Breast epithelium (tissue), 4 donors: Measurements from ENCODE around the gene CACNA1I. TPM values are rescaled to one million over a fixed set of nuclear protein-coding genes. Genes with fewer than 3 reads are reported as not detected.
"Not testable (repeated sequence)": the region's sequence is repeated elsewhere in the genome, so short reads cannot be mapped to it uniquely, and the experiment has no call there.

ENCODE experiments used
- DNase-seq, 2 donors: peaks; one replicate each; pipeline ENCODE4 v3.0.0-alpha.2; 2019; ENCODE audit warnings: low spot score in 2 of 2
- H3K27ac ChIP-seq, 2 donors: fragments of 200-600 bp; sonication (generic) in 1 of 2; one replicate each; pipeline ENCODE4 v1.5.1; 2016 to 2019; ENCODE audit warnings: mild to moderate bottlenecking in 1 of 2
- H3K27me3 ChIP-seq, 2 donors: fragments of 200-600 bp; sonication (generic) in 1 of 2; one replicate each; pipeline versions ENCODE4 v1.5.1 to v1.6.0; 2017 to 2019; ENCODE audit warnings: control low read depth in 1 of 2, mild to moderate bottlenecking in 1 of 2
- H3K36me3 ChIP-seq: fragments of 200-600 bp; one replicate; pipeline ENCODE4 v1.5.1; 2019
- H3K4me1 ChIP-seq, 2 donors: fragments of 200-600 bp; sonication (generic); one replicate each; pipeline ENCODE4 v1.5.1; 2016 to 2019; ENCODE audit warnings: control low read depth in 1 of 2
- H3K4me3 ChIP-seq, 3 donors: fragments of 200-600 bp; sonication (generic); 1 replicate in 2 of 3; 2 replicates in 1 of 3; pipeline ENCODE4 v1.5.1; 2016 to 2019; ENCODE audit warnings: mild to moderate bottlenecking in 3 of 3, moderate library complexity in 2 of 3
- H3K9me3 ChIP-seq, 2 donors: fragments of 200-600 bp; sonication (generic) in 1 of 2; one replicate each; pipeline ENCODE4 v1.5.1; 2016 to 2019; ENCODE audit warnings: control low read depth in 1 of 2
- POLR2A ChIP-seq: fragments of 450-650 bp; IDR thresholded peaks from one replicate; pipeline ENCODE4 v1.6.1; 2016; ENCODE audit warnings: antibody characterized with exemption, mild to moderate bottlenecking, moderate library complexity
- POLR2AphosphoS5 ChIP-seq, 3 donors: sonication (generic); formaldehyde crosslinking; IDR thresholded peaks; one replicate each; pipeline ENCODE4 v1.6.1; 2017; ENCODE audit warnings: antibody characterized with exemption in 3 of 3
- intact Hi-C: fragments of 100-400 bp; cut with DNase I; formaldehyde crosslinking; loops from one replicate; pipeline ENCODE4 v1.15.1; 2023; ENCODE audit warnings: low total_unique reads
- total RNA-seq, 3 donors: library from RNA; depleted of rRNA; stranded (reverse); fragments of >200 nt; gene quantifications; one replicate each; pipeline ENCODE4 v1.1.0, GENCODE V29; 2016
- TF ChIP-seq, protein P1 (sequence below), 3 donors: fragments of 450-650 bp; IDR thresholded peaks; one replicate each; pipeline ENCODE4 v1.5.1; 2016 to 2017; ENCODE audit warnings: antibody characterized with exemption in 3 of 3, mild to moderate bottlenecking in 3 of 3, moderate library complexity in 3 of 3

The CACNA1I gene
- total RNA-seq, 3 donors from 2014 or later = 0.32 to 0.44 (median 0.33) TPM

DNA sequence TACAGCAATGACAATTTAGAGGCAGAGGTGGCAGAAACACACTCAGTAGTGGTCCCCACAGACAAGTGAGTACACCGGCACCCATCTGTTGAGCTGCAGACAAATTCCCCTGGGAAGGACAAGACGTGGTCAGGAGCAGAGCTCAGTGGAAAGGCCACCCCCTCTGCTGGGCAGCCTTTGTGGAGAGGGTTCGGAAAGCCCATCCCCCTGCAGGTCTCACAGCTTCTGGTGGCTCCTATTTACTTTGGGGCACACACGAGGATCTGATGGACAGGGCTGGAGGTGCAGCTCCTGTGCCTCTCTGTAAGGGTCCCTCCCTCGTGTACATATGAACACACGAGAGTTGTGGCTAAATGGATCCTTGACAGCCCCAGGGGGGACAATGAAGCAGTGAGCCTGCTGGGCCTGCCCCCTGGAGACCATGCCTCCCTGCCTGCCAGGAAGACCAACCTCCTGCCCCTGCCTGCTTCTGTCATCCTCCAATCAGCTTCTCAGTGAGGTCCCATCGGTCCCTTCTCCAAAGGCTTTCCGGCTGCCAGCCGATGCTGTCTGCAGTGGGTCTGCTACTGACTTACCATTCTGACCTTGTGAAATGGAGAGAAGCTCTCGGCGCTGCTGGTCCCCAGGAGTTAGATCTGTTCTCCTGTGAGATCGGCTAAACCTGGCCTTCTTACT, 161.5 kb downstream of the CACNA1I start:
- no peak overlapping the region for H3K27ac ChIP-seq
- no peak for DNase-seq
- intact Hi-C loops = no loop called here

DNA sequence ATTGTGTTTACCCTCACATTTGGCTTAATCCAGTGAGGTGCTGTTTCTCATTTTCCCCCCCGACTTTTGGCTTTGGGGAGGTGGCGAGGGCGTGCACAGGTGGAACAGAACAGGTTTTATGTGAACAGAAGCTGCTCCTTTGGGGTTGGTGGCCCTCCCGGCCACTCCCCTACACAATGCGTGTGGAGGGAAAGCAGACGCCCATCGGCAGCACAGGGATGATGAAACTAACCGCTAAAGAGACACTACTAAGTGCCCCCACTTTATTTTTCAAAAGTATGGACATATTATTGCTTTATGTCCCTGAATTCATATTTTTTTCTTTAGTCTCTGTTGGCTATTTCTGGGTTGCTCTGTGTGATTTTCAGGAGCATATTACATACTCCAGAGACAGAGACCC, 162.1 kb downstream of the CACNA1I start:
- Histone ChIP-seq H3K27me3 (no peaks in the 10 kb centered on the region), H3K9me3 (no peaks in the 10 kb centered on the region), H3K27ac (no peak overlapping the region), H3K4me3 (no peak overlapping the region), H3K36me3 (no peaks in the 10 kb centered on the region), H3K4me1 (no peaks in the 10 kb centered on the region)
- TF ChIP-seq, protein P1, sequence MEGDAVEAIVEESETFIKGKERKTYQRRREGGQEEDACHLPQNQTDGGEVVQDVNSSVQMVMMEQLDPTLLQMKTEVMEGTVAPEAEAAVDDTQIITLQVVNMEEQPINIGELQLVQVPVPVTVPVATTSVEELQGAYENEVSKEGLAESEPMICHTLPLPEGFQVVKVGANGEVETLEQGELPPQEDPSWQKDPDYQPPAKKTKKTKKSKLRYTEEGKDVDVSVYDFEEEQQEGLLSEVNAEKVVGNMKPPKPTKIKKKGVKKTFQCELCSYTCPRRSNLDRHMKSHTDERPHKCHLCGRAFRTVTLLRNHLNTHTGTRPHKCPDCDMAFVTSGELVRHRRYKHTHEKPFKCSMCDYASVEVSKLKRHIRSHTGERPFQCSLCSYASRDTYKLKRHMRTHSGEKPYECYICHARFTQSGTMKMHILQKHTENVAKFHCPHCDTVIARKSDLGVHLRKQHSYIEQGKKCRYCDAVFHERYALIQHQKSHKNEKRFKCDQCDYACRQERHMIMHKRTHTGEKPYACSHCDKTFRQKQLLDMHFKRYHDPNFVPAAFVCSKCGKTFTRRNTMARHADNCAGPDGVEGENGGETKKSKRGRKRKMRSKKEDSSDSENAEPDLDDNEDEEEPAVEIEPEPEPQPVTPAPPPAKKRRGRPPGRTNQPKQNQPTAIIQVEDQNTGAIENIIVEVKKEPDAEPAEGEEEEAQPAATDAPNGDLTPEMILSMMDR (IDR thresholded peaks at IDR 0.05) = no peak
- TF ChIP-seq POLR2A = no peak
- no peak for TF ChIP-seq POLR2AphosphoS5 (IDR thresholded peaks at IDR 0.05)
- intact Hi-C loops = no loop called here
- no peak for DNase-seq

More for the DNA sequence above, 161.5 kb downstream of the CACNA1I start:
- no peaks in the 10 kb centered on the region for H3K27me3 ChIP-seq
- no peaks in the 10 kb centered on the region for H3K36me3 ChIP-seq
- TF ChIP-seq, protein P1 (IDR thresholded peaks at IDR 0.05) = no peak
- TF ChIP-seq POLR2AphosphoS5 (IDR thresholded peaks at IDR 0.05) (no peak), POLR2A (no peak)
- H3K9me3 ChIP-seq = no peaks in the 10 kb centered on the region
- no peaks in the 10 kb centered on the region for H3K4me1 ChIP-seq
- H3K4me3 ChIP-seq = no peak overlapping the region

DNA sequence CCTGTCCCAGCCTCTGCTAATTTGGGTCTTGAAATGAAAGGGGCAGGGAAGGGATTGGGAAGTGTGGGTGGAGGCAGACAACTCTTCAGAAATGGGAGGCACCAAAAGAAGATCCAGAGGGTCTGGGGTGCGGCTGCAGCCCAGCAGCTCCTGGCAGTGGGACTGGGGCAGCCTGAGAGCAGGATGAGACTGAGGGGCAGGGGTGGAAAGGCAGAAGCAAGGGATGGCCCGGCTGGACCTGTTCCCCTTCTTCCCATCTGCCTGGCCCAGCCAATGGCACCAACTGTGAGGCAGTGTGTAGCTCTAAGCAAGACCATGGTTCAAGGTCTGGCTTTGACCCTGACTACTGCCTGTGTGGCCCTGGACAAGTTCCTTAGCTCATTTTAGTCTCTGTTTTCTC, 162.6 kb downstream of the CACNA1I start:
- TF ChIP-seq POLR2A (no peak), POLR2AphosphoS5 (IDR thresholded peaks at IDR 0.05) (no peak)
- TF ChIP-seq, protein P1 (IDR thresholded peaks at IDR 0.05) = no peak
- no peaks in the 10 kb centered on the region for H3K27me3 ChIP-seq
- no peak overlapping the region for H3K27ac ChIP-seq
- intact Hi-C loops = no loop called here
- H3K4me3 ChIP-seq = no peak overlapping the region
- no peak for DNase-seq
- no peaks in the 10 kb centered on the region for H3K9me3 ChIP-seq
- no peaks in the 10 kb centered on the region for H3K36me3 ChIP-seq
- H3K4me1 ChIP-seq = no peaks in the 10 kb centered on the region

DNA sequence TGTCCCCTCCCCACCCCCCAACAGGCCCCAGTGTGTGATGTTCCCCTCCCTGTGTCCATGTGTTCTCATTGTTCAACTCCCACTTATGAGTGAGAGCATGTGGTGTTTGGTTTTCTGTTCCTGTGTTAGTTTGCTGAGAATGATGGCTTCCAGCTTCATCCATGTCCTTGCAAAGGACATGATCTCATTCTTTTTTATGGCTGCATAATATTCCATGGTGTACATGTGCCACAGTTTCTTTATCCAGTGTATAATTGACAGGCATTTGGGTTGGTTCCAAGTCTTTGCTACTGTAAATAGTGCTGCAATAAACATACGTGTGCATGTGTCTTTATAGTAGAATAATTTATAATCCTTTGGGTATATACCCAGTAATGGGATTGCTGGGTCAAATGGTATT, 163.5 kb downstream of the CACNA1I start:
- H3K4me1 ChIP-seq, H3K9me3 ChIP-seq, intact Hi-C loops, H3K27ac ChIP-seq, H3K27me3 ChIP-seq, H3K36me3 ChIP-seq, H3K4me3 ChIP-seq, DNase-seq: not testable (repeated sequence)

DNA sequence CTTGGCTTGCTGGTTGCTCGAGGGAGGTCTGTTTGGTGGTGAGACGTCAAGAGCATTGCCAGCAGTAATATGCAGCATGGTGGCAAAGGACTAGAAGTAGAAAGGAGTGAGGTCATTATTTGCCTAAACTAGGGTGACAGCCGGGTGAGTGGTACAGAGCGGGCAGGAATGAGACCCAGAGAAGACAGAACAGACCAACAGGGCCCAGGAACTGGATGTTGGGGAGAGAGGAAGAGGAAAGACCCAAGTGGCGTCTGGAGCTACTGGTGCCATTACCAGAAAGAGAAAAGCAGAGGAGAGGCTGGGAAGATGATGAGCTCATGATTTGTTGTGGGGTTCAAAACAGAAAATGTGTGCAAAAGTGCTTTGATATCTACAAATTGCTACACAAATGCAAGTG, 164.3 kb downstream of the CACNA1I start:
- intact Hi-C loops = no loop called here
- no peak overlapping the region for H3K4me3 ChIP-seq
- DNase-seq = no peak
- peaks cover 0 to 7% of the 10 kb centered on the region in 2 donors for H3K9me3 ChIP-seq
- H3K27ac ChIP-seq = no peak overlapping the region
- TF ChIP-seq POLR2A (no peak), POLR2AphosphoS5 (IDR thresholded peaks at IDR 0.05) (no peak)
- TF ChIP-seq, protein P1 (IDR thresholded peaks at IDR 0.05) = no peak
- no peaks in the 10 kb centered on the region for H3K4me1 ChIP-seq
- H3K36me3 ChIP-seq = no peaks in the 10 kb centered on the region
- no peaks in the 10 kb centered on the region for H3K27me3 ChIP-seq

DNA sequence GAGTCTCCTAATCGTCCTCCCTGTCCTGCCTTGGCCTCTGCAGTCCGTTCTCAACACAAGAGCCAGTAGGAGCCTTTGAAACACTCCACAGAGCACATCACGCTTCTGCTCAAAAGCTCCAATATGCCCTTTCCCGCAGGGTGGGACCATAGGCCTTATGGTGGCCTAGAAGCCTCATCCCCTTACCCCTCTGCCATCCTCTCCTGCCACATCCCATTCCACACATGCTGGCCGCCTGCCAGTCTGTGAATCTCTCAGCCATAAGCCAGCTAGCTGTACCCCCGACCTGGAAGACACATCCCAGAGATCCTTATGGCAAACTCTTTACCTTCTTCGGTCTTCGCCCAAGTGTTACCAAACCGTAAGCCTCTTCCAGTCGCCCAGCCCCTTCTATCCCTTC, 165.2 kb downstream of the CACNA1I start:
- Histone ChIP-seq H3K27ac (no peak overlapping the region), H3K9me3 (peaks cover 0 to 7% of the 10 kb centered on the region in 2 donors), H3K4me1 (no peaks in the 10 kb centered on the region), H3K4me3 (no peak overlapping the region), H3K36me3 (no peaks in the 10 kb centered on the region), H3K27me3 (no peaks in the 10 kb centered on the region)
- intact Hi-C loops = no loop called here
- TF ChIP-seq, protein P1 (IDR thresholded peaks at IDR 0.05) = no peak
- TF ChIP-seq POLR2A = no peak
- no peak for TF ChIP-seq POLR2AphosphoS5 (IDR thresholded peaks at IDR 0.05)
- no peak for DNase-seq
